Measurements from ENCODE around the gene USP6NL. TPM values are rescaled to one million over a fixed set of nuclear protein-coding genes. Genes with fewer than 3 reads are reported as not detected.

Gene USP6NL
- total RNA-seq, 1 experiment from 2014 or later: 27.5 TPM

DNA sequence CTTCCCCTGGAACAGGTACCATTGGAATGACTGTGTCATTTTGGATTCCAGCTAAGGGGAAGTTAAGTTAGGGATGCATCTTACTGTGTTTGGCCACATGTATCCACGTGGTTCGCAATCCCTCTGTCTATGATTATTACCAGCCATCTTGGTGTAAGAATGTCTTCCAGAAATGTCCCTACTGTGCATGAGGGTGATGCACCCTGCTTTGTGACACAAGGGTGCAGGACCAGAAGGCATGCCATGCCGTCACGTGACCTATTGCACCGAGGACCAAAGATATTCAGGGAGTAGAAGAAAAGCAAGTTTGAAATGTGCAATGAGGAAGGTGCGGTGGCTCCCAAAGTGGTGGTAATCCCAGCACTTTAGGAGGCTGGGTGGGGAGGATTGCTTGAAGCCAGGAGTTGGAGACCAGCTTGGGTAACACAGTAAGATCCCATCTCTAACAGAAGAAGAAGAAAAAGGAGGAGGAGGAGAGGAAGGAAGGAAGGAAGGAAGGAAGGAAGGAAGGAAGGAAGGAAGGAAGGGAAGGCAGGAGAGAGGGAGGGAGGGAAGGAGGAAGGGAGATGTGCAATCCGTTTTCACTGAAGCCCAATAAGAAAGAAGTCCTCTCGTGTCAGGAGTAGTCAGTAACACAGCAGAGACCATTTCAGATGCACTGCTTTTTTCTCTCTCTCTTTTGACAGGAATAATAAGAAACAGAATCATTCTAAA, 42.5 kb upstream of the USP6NL start:
- no peaks in the 10 kb centered on the region for H3K9me3 Mint-ChIP-seq (ENCODE audit: low read depth, unreplicated experiment)
- CTCF ChIA-PET: no interaction called here

DNA sequence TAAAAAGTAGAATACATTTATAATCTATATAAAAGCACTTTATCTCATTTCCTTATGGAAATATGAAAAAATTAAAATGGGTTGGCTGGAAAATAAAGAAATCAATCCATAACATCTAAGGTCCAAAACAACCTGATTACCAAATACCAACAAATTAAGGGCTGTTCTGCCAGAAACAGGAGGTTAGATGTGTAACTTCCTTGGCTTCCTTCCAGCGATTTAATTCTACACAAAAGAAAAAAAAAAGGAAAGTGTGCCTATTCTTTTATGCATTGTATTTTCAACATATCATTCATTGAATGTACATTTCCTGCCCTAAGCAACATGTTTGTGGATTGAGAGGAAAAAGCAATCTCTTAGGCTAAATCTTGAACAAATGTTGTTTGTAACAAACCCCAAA, 36.2 kb upstream of the USP6NL start:
- TF ChIP-seq, protein P1, sequence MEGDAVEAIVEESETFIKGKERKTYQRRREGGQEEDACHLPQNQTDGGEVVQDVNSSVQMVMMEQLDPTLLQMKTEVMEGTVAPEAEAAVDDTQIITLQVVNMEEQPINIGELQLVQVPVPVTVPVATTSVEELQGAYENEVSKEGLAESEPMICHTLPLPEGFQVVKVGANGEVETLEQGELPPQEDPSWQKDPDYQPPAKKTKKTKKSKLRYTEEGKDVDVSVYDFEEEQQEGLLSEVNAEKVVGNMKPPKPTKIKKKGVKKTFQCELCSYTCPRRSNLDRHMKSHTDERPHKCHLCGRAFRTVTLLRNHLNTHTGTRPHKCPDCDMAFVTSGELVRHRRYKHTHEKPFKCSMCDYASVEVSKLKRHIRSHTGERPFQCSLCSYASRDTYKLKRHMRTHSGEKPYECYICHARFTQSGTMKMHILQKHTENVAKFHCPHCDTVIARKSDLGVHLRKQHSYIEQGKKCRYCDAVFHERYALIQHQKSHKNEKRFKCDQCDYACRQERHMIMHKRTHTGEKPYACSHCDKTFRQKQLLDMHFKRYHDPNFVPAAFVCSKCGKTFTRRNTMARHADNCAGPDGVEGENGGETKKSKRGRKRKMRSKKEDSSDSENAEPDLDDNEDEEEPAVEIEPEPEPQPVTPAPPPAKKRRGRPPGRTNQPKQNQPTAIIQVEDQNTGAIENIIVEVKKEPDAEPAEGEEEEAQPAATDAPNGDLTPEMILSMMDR (IDR thresholded peaks at IDR 0.05; ENCODE audit: unreplicated experiment): no peak
- no peak overlapping the region for H3K4me3 Mint-ChIP-seq (ENCODE audit: low read depth, unreplicated experiment)
- no TSS peak for BruUV-seq (replicated peaks)
- CTCF ChIA-PET: interaction anchor here (0.7 kb wide), 1 partner anchor 11 kb away, joined by 4 read pairs; no protein-coding TSS in a partner anchor
- H3K27ac Mint-ChIP-seq (ENCODE audit: unreplicated experiment): no peak overlapping the region
- H3K4me1 Mint-ChIP-seq (ENCODE audit: low read depth, unreplicated experiment): no peaks in the 10 kb centered on the region
- no peaks in the 10 kb centered on the region for H3K9me3 Mint-ChIP-seq (ENCODE audit: low read depth, unreplicated experiment)
- no peak for DNase-seq
- H3K27me3 Mint-ChIP-seq (ENCODE audit: unreplicated experiment): no peaks in the 10 kb centered on the region
- H3K36me3 Mint-ChIP-seq (ENCODE audit: insufficient read depth, unreplicated experiment): no peaks in the 10 kb centered on the region
- intact Hi-C loops (cut with micrococcal nuclease; ENCODE audit: unreplicated experiment): no loop called here

More for the DNA sequence above, 42.5 kb upstream of the USP6NL start:
- no peak overlapping the region for H3K4me3 Mint-ChIP-seq (ENCODE audit: low read depth, unreplicated experiment)
- H3K4me1 Mint-ChIP-seq (ENCODE audit: low read depth, unreplicated experiment): peaks cover 3% of the 10 kb centered on the region
- peaks cover 10% of the 10 kb centered on the region for H3K27me3 Mint-ChIP-seq (ENCODE audit: unreplicated experiment)
- intact Hi-C loops (cut with micrococcal nuclease; ENCODE audit: unreplicated experiment): no loop called here
- TF ChIP-seq, protein P1 (IDR thresholded peaks at IDR 0.05; ENCODE audit: unreplicated experiment): no peak
- H3K36me3 Mint-ChIP-seq (ENCODE audit: insufficient read depth, unreplicated experiment): no peaks in the 10 kb centered on the region
- BruUV-seq (replicated peaks): no TSS peak
- no peak for DNase-seq
- H3K27ac Mint-ChIP-seq (ENCODE audit: unreplicated experiment): no peak overlapping the region

DNA sequence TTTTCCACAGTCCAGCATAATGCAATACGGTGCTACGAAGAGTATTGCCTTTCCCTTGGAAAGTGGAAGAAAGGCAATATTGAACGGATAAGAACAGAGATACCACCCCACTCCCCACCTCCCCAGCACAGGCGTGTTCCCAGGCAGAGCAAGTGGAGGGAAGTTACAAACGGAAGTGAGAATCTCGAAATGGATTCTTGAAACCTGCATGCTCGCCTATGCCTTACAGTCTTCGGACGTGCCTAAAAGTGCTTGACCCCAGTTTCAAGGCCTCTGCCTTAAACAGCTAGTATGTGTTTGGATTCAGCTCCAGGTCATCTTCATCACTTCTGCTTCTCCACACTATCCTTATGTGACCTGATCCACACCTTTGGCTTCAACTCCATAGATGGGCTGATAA, 35.0 kb upstream of the USP6NL start:
- H3K4me3 Mint-ChIP-seq (ENCODE audit: low read depth, unreplicated experiment): no peak overlapping the region
- H3K36me3 Mint-ChIP-seq (ENCODE audit: insufficient read depth, unreplicated experiment): no peaks in the 10 kb centered on the region
- H3K4me1 Mint-ChIP-seq (ENCODE audit: low read depth, unreplicated experiment): no peaks in the 10 kb centered on the region
- CTCF ChIA-PET: no interaction called here
- TF ChIP-seq, protein P1 (IDR thresholded peaks at IDR 0.05; ENCODE audit: unreplicated experiment): no peak
- intact Hi-C loops (cut with micrococcal nuclease; ENCODE audit: unreplicated experiment): no loop called here
- no peaks in the 10 kb centered on the region for H3K27me3 Mint-ChIP-seq (ENCODE audit: unreplicated experiment)
- DNase-seq: no peak
- H3K9me3 Mint-ChIP-seq (ENCODE audit: low read depth, unreplicated experiment): no peaks in the 10 kb centered on the region
- H3K27ac Mint-ChIP-seq (ENCODE audit: unreplicated experiment): no peak overlapping the region
- BruUV-seq (replicated peaks): no TSS peak

DNA sequence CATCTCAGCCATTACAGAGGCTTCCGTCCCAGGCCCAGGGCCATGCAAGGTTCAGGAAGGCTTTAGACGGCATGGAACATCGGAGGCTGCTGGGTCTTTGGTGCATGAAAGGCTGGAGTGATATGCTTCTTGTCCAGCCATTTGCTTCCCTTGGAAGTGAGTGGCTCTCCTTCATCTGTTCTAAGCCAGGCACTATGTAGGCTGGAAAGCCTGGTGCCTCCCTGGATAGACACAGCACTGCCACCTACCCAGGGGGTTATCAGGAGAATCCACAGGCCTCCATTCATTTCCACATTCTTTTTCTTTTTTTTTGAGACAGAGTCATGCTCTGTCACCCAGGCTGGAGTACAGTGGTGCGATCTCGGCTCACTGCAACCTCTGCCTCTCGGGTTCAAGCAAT, 31.6 kb upstream of the USP6NL start:
- no peak overlapping the region for H3K27ac Mint-ChIP-seq (ENCODE audit: unreplicated experiment)
- CTCF ChIA-PET: no interaction called here

More for the DNA sequence above, 31.6 kb upstream of the USP6NL start:
- no peaks in the 10 kb centered on the region for H3K27me3 Mint-ChIP-seq (ENCODE audit: unreplicated experiment)
- no peaks in the 10 kb centered on the region for H3K9me3 Mint-ChIP-seq (ENCODE audit: low read depth, unreplicated experiment)
- TF ChIP-seq, protein P1 (IDR thresholded peaks at IDR 0.05; ENCODE audit: unreplicated experiment): no peak
- H3K4me1 Mint-ChIP-seq (ENCODE audit: low read depth, unreplicated experiment): no peaks in the 10 kb centered on the region
- no peak for DNase-seq
- no peaks in the 10 kb centered on the region for H3K36me3 Mint-ChIP-seq (ENCODE audit: insufficient read depth, unreplicated experiment)
- H3K4me3 Mint-ChIP-seq (ENCODE audit: low read depth, unreplicated experiment): no peak overlapping the region
- intact Hi-C loops (cut with micrococcal nuclease; ENCODE audit: unreplicated experiment): no loop called here
- BruUV-seq (replicated peaks): no TSS peak

Measured in Calu3 (cell line).